Measurements from ENCODE around the gene ITFG1.

ITFG1 gene

DNA sequence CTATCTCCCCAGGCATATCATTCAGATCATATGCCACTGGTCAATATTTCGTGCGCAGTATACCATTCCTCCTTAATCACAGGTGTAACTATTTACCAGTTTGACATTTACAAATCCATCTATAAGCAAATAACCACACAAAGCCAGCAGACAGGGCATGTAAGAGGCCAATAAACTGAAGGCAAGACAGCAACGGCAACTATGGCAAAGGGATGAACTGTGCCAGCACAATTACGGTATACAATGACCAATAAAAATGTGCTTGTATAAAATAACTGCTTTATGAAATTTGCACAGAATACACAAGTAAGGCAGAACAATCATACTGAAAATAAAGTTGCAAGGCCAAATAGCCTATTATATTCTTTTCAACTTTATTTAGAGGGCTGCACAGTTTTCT is 326.3 kb downstream of the ITFG1 start:
- TF ChIP-seq SIN3A (IDR thresholded peaks at IDR 0.05; ENCODE audit: borderline replicate concordance, insufficient read depth, low read length): no peak
- TF ChIP-seq FOXP2 (optimal IDR thresholded peaks at IDR 0.05; ENCODE audit: borderline replicate concordance, extremely low read depth, extremely low read length, insufficient read depth): no peak
- no peak for TF ChIP-seq POLR2AphosphoS5 (IDR thresholded peaks at IDR 0.05; ENCODE audit: low read depth, low read length)
- TF ChIP-seq, protein P1, sequence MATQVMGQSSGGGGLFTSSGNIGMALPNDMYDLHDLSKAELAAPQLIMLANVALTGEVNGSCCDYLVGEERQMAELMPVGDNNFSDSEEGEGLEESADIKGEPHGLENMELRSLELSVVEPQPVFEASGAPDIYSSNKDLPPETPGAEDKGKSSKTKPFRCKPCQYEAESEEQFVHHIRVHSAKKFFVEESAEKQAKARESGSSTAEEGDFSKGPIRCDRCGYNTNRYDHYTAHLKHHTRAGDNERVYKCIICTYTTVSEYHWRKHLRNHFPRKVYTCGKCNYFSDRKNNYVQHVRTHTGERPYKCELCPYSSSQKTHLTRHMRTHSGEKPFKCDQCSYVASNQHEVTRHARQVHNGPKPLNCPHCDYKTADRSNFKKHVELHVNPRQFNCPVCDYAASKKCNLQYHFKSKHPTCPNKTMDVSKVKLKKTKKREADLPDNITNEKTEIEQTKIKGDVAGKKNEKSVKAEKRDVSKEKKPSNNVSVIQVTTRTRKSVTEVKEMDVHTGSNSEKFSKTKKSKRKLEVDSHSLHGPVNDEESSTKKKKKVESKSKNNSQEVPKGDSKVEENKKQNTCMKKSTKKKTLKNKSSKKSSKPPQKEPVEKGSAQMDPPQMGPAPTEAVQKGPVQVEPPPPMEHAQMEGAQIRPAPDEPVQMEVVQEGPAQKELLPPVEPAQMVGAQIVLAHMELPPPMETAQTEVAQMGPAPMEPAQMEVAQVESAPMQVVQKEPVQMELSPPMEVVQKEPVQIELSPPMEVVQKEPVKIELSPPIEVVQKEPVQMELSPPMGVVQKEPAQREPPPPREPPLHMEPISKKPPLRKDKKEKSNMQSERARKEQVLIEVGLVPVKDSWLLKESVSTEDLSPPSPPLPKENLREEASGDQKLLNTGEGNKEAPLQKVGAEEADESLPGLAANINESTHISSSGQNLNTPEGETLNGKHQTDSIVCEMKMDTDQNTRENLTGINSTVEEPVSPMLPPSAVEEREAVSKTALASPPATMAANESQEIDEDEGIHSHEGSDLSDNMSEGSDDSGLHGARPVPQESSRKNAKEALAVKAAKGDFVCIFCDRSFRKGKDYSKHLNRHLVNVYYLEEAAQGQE (IDR thresholded peaks at IDR 0.05; ENCODE audit: insufficient read depth in 1 of 2, low read depth in 2 of 2, low read length in 2 of 2): no peak
- TF ChIP-seq TAF1 (IDR thresholded peaks at IDR 0.05; ENCODE audit: borderline replicate concordance, insufficient read depth, low read length): no peak

- TF ChIP-seq FOXP2 (optimal IDR thresholded peaks at IDR 0.05; ENCODE audit: borderline replicate concordance, extremely low read depth, extremely low read length, insufficient read depth) (no peak), SIN3A (IDR thresholded peaks at IDR 0.05; ENCODE audit: borderline replicate concordance, insufficient read depth, low read length) (no peak), TAF1 (IDR thresholded peaks at IDR 0.05; ENCODE audit: borderline replicate concordance, insufficient read depth, low read length) (no peak), POLR2AphosphoS5 (IDR thresholded peaks at IDR 0.05; ENCODE audit: low read depth, low read length) (no peak)
- TF ChIP-seq, protein P1 (IDR thresholded peaks at IDR 0.05; ENCODE audit: insufficient read depth in 1 of 2, low read depth in 2 of 2, low read length in 2 of 2): no peak
These were observed 328.6 kb downstream of the ITFG1 start for GRCh38 chr16:47132308-47132707.

DNA sequence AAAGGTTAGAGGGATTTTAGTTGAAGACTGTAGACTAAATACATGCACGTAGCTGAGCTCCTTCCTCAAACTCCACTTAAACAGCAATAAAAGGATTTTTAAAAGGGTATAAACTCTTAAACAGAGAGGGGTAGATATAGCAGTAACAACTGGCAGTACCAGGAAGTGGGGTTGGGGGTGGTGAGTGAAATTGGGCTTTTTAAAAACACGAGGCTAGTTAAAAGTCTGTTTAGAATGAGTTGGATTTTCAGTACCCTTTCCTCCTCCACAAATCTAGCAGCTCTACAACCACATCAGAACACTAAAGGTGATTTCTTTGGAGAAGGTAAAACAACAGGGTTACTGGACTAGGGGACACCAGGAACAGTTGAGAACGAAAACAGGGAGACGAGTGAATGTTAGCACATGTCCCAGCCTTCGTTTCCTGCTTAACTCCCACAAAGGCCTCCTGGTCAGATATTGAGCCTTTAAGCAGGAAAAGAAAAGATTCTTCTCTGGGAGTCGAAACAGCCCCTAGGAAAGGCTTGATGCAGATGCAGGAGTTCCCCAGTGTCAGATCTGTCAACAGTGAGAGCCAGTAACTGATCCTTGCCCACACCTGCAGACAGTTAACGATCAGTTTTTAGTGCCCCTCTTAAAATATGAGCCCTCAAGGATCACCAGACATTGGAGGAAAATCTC is 331.0 kb downstream of the ITFG1 start:
- no peak for TF ChIP-seq POLR2AphosphoS5 (IDR thresholded peaks at IDR 0.05; ENCODE audit: low read depth, low read length)
- TF ChIP-seq FOXP2 (optimal IDR thresholded peaks at IDR 0.05; ENCODE audit: borderline replicate concordance, extremely low read depth, extremely low read length, insufficient read depth): no peak
- TF ChIP-seq, protein P1 (IDR thresholded peaks at IDR 0.05; ENCODE audit: insufficient read depth in 1 of 2, low read depth in 2 of 2, low read length in 2 of 2): no peak
- no peak for TF ChIP-seq SIN3A (IDR thresholded peaks at IDR 0.05; ENCODE audit: borderline replicate concordance, insufficient read depth, low read length)
- TF ChIP-seq TAF1 (IDR thresholded peaks at IDR 0.05; ENCODE audit: borderline replicate concordance, insufficient read depth, low read length): no peak

GRCh38 chr16:47127541-47127940 is 333.3 kb downstream of the ITFG1 start:
- TF ChIP-seq SIN3A (IDR thresholded peaks at IDR 0.05; ENCODE audit: borderline replicate concordance, insufficient read depth, low read length): no peak
- no peak for TF ChIP-seq POLR2AphosphoS5 (IDR thresholded peaks at IDR 0.05; ENCODE audit: low read depth, low read length)
- TF ChIP-seq, protein P1 (IDR thresholded peaks at IDR 0.05; ENCODE audit: insufficient read depth in 1 of 2, low read depth in 2 of 2, low read length in 2 of 2): no peak
- no peak for TF ChIP-seq FOXP2 (optimal IDR thresholded peaks at IDR 0.05; ENCODE audit: borderline replicate concordance, extremely low read depth, extremely low read length, insufficient read depth)
- no peak for TF ChIP-seq TAF1 (IDR thresholded peaks at IDR 0.05; ENCODE audit: borderline replicate concordance, insufficient read depth, low read length)
